Skin of body (tissue), 1 donor: ENCODE measurements around the gene NELFB. TPM values are rescaled to one million over a fixed set of nuclear protein-coding genes. Genes with fewer than 3 reads are reported as not detected.

Experiments
- total RNA-seq: library from RNA; depleted of rRNA; stranded (reverse); fragments of >200 nt; gene quantifications from one replicate; pipeline ENCODE4 v1.2.3, GENCODE V29; 2014

The NELFB gene
- total RNA-seq, 1 donor from 2014 or later = 21.3 TPM

Other genes with a start within 250 kb of the NELFB start
- gene ABCA2, start 227.1 kb upstream of the NELFB start, total RNA-seq = 13.6 TPM
- 0.39 TPM for gene FUT7, start 223.2 kb upstream of the NELFB start, total RNA-seq
- 15.4 TPM for gene NPDC1, start 209.2 kb upstream of the NELFB start, total RNA-seq
- 8.0 TPM for gene ENTPD2, start 201.3 kb upstream of the NELFB start, total RNA-seq
- 5.8 TPM for gene SAPCD2, start 184.8 kb upstream of the NELFB start, total RNA-seq
- gene UAP1L1, start 177.8 kb upstream of the NELFB start, total RNA-seq = 5.4 TPM
- 39.5 TPM for gene MAN1B1, start 168.3 kb upstream of the NELFB start, total RNA-seq
- gene DPP7, start 140.6 kb upstream of the NELFB start, total RNA-seq = 32.4 TPM
- 0.89 TPM for gene GRIN1, start 116.2 kb upstream of the NELFB start, total RNA-seq
- gene LRRC26, start 85.3 kb upstream of the NELFB start, total RNA-seq = not detected
- gene TMEM210, start 83.3 kb upstream of the NELFB start, total RNA-seq = not detected
- gene ANAPC2, start 66.8 kb upstream of the NELFB start, total RNA-seq = 22.0 TPM
- 24.1 TPM for gene SSNA1, start 66.7 kb upstream of the NELFB start, total RNA-seq
- gene TPRN, start 54.6 kb upstream of the NELFB start, total RNA-seq = 3.4 TPM
- gene TMEM203, start 49.7 kb upstream of the NELFB start, total RNA-seq = 19.5 TPM
- 3.0 TPM for gene NDOR1, start 49.6 kb upstream of the NELFB start, total RNA-seq
- gene RNF208, start 33.1 kb upstream of the NELFB start, total RNA-seq = 0.20 TPM
- gene CYSRT1, start 30.2 kb upstream of the NELFB start, total RNA-seq = 1.4 TPM
- not detected for gene RNF224, start 27.8 kb upstream of the NELFB start, total RNA-seq
- not detected for gene SLC34A3, start 24.4 kb upstream of the NELFB start, total RNA-seq
- gene TUBB4B, start 14.0 kb upstream of the NELFB start, total RNA-seq = 97.1 TPM
- not detected for gene STPG3, start 4.0 kb upstream of the NELFB start, total RNA-seq
- gene TOR4A, start 22.4 kb downstream of the NELFB start, total RNA-seq = 1.7 TPM
- gene NRARP, start 46.9 kb downstream of the NELFB start, total RNA-seq = 9.9 TPM
- gene EXD3, start 167.8 kb downstream of the NELFB start, total RNA-seq = 7.6 TPM
- 0.30 TPM for gene NOXA1, start 168.1 kb downstream of the NELFB start, total RNA-seq
- gene ENTPD8, start 186.0 kb downstream of the NELFB start, total RNA-seq = 0.10 TPM
- gene NSMF, start 204.0 kb downstream of the NELFB start, total RNA-seq = 11.6 TPM